SKM-1 (cell line): Measurements from ENCODE around the gene CAPN2.
"Not testable (repeated sequence)": the region's sequence is repeated elsewhere in the genome, so short reads cannot be mapped to it uniquely, and the experiment has no call there.

Experiments used
- DNase-seq: peaks from one replicate; lab custom pipeline; 2025; ENCODE audit not compliant: unreplicated experiment; lab: John Stamatoyannopoulos, UW

CAPN2 gene

GRCh38 chr1:223784541-223784940 lies 72.2 kb downstream of the CAPN2 start:
- DNase-seq: no peak

- DNase-seq: no peak
Observed at GRCh38 chr1:223785808-223786207, 73.5 kb downstream of the CAPN2 start.

GRCh38 chr1:223788746-223789415 lies 76.5 kb downstream of the CAPN2 start:
- DNase-seq: no peak

- no peak for DNase-seq
Observed at GRCh38 chr1:223792046-223792445, 79.7 kb downstream of the CAPN2 start.

- DNase-seq: no peak
Observed at GRCh38 chr1:223793716-223794115, 81.4 kb downstream of the CAPN2 start.

- DNase-seq: no peak
Observed at GRCh38 chr1:223794136-223794880, 82.0 kb downstream of the CAPN2 start.

GRCh38 chr1:223796210-223796609 lies 83.9 kb downstream of the CAPN2 start:
- DNase-seq: no peak

- no peak for DNase-seq
Observed at GRCh38 chr1:223802032-223802431, 89.7 kb downstream of the CAPN2 start.

- no peak for DNase-seq
Observed at GRCh38 chr1:223802602-223803001, 90.3 kb downstream of the CAPN2 start.

- DNase-seq: no peak
Observed at GRCh38 chr1:223803211-223803610, 90.9 kb downstream of the CAPN2 start.

- not testable (repeated sequence) for DNase-seq
Observed at GRCh38 chr1:223809905-223810304, 97.6 kb downstream of the CAPN2 start.

- DNase-seq: no peak
Observed at GRCh38 chr1:223810586-223810985, 98.2 kb downstream of the CAPN2 start.

- no peak for DNase-seq
Observed at GRCh38 chr1:223811634-223812101, 99.3 kb downstream of the CAPN2 start.

GRCh38 chr1:223813645-223814044 lies 101.3 kb downstream of the CAPN2 start:
- no peak for DNase-seq

- DNase-seq: no peak
Observed at GRCh38 chr1:223815020-223815853, 102.9 kb downstream of the CAPN2 start.

GRCh38 chr1:223815865-223816264 lies 103.5 kb downstream of the CAPN2 start:
- no peak for DNase-seq

- not testable (repeated sequence) for DNase-seq
Observed at GRCh38 chr1:223817265-223817664, 104.9 kb downstream of the CAPN2 start.

GRCh38 chr1:223819730-223820514 lies 107.6 kb downstream of the CAPN2 start:
- no peak for DNase-seq

GRCh38 chr1:223820515-223820858 lies 108.1 kb downstream of the CAPN2 start:
- no peak for DNase-seq

GRCh38 chr1:223820971-223821370 lies 108.6 kb downstream of the CAPN2 start:
- DNase-seq: no peak

GRCh38 chr1:223824287-223824686 lies 111.9 kb downstream of the CAPN2 start:
- DNase-seq: no peak
